ENCODE measurements around the gene RAP1GAP. TPM values are rescaled to one million over a fixed set of nuclear protein-coding genes. Genes with fewer than 3 reads are reported as not detected.
"Not testable (repeated sequence)": the region's sequence is repeated elsewhere in the genome, so short reads cannot be mapped to it uniquely, and the experiment has no call there.

RAP1GAP gene
- total RNA-seq, 1 donor from 2014 or later, result 3.4 TPM

DNA sequence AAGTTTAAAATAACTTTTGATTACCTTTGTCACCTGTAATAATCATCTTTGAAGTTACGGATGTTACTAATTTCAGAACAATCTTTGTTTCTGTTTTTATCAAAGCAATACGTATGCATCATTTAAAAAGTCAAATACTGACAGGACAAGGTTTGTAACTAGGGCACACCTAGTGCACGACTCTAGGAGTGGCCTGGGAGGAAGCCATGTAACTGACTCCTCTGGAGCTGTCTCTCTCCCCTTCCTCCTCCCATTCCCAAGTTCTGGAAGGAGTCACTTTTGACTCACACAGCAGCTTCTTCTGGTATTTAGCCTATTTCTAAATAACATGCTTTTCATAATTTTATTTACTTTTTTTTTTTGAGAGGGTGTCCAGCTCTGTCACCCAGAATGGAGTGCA is 11.8 kb upstream of the RAP1GAP start:
- DNase-seq (no peak), ATAC-seq (no peak)
- intact Hi-C loops (cut with micrococcal nuclease), result no loop called here

DNA sequence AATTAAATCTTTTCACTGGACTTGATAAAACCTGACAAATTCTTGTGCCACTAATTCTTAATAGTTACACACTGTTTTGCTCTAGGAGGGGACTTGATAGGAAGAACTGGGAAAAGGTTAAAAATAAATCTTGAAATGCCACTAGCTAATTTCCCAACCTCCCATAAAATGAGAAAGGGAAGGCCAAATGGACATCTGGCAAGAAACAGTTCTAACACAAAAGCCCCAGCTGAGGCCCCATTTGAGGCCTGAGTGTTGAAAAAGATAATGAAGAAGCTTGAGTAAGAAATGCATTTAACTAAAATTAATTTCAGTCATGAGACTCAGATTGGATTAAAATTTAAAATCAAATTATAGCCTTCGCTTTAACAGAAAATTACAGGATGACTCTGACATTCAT is 11.2 kb upstream of the RAP1GAP start:
- ATAC-seq, result no peak
- no peak for DNase-seq
- intact Hi-C loops (cut with micrococcal nuclease), result no loop called here

DNA sequence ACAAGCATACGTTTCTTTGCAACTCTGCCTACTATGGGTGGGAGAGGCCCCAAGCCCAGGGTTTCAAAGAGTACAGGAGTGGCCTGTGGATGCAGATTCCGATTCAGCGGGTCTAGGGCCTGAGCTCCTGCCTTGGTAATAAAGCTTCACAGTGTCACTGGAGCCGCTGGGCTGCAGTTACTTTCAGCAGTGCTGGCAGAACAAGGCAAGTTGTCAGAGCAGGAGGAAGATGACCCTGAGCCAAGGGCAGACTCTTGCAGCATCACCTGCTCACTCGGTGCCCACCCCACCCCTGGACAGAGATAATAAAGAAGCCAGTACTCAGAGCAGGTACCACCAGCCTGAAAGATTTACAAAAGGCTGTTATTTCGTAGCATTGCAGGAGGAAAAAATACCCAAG is 8.0 kb upstream of the RAP1GAP start:
- ATAC-seq (no peak), DNase-seq (no peak)
- intact Hi-C loops (cut with micrococcal nuclease), result no loop called here

DNA sequence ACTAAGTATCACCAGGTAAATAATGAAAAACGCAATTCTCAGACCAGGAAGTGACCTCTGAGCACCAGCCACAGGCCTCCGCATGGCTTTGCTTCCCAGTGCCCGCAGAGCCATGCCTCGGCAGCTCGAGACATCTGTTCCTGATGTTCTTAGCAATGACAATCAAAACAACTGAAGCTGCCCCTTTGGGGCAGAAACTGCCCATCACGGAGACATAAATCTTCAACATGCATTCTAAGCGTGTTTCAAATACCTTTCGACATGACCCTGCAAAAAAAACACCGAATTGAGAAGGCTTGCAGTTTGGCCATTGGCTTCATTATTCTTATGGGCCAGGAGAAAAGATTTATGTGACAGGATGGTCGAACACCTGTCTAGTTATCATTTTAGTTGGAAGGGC is 5.8 kb upstream of the RAP1GAP start:
- ATAC-seq (no peak), DNase-seq (no peak)
- intact Hi-C loops (cut with micrococcal nuclease), result no loop called here

DNA sequence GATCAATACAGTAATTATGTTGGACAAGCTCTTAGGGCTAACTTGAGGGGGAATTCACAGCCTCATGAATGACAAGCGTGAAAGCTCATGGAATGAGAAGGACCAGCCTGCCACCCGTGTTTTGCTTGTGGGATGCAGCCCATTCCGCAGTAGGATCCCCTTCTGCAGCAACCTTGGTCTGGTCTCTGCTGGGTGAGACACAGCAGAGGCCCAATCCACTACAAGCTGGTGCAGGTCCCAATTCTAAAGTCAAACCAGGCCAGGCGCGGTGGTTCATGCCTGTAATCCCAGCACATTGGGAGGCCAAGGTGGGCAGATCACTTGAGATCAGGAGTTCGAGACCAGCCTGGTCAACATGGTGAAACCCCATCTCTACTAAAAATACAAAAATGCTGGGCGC is 4.7 kb upstream of the RAP1GAP start:
- intact Hi-C loops (cut with micrococcal nuclease); ATAC-seq; DNase-seq: not testable (repeated sequence)

DNA sequence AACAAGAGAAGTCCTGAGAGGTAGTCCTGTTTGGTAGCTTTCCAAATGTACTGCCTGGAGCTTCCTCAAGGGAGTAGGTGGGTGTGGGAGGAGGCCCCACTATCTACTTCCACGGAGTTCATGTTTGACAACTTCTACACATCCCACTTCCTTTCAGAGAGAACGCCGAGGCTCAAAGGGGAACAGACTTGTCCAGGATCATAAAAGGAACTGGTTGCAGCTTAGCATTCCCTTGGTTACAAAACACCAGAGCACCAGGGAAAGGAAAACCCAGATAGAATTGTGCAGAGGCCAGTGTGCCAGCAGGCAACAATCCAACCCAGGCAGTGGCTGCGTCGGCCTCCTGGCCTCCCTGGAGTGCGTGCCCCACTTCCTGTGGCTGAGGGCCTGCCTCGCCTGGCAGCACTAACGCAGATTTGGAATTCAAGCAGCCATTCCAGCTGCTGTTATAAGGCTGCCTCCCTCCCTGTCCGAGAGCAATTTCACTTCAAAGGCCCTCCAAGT is 4.2 kb upstream of the RAP1GAP start:
- peak; percentile 87 for DNase-seq
- ATAC-seq, result peak; percentile 85
- intact Hi-C loops (cut with micrococcal nuclease), result no loop called here

DNA sequence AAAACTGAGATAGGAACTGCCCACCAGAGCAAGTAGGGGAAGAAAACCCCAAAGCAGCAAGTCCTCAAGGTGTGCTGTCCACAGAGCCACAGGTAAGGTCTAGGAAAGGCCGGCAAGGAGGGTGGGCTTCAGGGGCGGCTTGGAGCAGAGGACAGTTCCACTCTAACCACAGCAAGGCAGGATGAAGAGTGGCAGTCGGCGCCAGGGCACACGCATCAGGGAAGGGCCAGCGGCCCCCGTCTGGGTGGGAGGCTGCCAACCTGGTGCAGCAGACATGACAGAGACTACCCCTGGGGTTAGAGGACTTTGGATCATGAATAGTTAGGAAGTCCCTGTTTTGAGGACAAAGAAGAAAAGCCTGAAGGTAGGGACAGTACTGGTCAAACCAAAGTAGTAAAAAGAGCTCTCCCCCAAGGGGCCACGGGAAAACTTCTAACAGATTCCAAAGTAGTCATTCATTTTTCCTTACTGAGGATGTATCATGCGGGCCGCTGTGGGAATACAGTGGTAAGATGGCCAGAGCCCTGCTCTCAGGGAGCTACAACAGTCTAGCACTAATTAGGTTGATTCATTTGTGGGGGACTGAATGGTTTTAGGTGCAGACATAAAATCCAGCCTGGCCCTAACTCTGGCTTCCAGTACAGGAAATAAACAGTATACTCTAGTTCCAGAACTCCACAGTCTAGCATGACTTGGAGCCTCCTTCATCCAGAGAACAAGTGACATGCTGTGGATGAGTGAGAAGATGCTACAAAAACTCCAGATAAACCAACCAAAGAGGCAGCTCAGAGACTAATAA is 3.5 kb upstream of the RAP1GAP start:
- DNase-seq, result no peak
- ATAC-seq, result no peak
- intact Hi-C loops (cut with micrococcal nuclease), result no loop called here

DNA sequence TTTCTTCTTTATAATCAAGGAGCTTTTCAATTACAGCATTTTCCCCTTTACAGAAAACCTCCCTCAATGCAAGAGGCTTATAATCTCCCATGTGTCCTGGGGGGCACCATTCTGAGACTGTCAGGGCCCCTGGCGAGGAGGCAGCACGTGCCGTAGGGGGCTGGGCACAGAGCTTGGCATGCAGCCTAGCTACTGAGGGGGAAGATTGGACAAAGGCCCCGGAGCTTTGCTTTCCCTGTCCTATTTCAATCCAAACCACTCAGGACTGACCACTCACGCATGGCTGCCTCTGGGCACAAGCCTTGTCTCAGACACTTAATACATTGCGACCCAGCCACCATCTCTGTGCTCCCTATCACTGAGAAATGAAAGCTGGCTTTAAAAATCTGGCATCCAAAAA is 2.8 kb upstream of the RAP1GAP start:
- intact Hi-C loops (cut with micrococcal nuclease), result no loop called here
- DNase-seq (no peak), ATAC-seq (peak; percentile 8)

DNA sequence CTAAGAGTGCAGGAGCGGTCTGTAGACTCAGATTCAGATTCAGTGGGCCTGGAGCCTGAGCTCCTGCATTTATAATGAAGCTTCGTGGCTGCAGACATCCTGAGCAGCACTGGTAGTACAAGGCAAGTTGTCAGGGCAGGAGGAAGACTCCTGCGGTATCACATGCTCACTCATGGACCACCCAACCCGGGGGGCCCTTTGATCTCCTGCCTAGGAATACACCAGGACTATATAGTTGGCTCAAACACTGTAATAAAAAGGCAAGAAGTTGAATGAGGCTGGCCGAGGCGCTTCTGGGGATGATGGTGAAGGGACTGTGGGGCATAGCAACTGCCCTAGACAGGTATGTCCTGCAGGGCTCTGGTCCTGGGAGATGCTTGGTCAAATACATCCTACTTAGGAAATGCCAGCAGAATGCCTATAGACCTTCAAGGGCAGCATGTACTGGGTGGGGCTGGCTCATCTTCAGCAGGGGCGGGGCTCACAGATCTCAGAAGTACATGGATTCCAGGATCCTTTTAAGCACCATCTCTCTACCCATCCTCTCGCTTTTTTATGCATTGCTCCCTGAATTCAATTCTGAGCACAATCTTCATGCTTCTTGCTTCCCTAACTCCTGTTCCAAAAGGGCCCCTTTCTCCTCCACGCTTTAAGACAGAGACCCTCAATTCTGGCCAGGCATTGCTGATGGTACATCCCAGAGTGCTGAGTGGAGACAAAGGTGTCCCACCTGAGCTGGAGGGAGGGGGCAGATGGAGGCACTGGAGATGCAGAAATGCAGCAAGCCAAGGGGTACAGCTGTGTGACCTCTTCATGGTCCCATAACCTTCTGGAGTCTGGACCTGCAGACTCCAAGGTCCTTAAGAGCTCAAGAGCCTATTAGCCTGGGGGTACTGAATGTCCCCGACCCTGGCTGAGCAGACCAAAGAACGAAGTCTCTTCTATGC is 2.1 kb upstream of the RAP1GAP start:
- intact Hi-C loops (cut with micrococcal nuclease), result no loop called here
- no peak for DNase-seq
- no peak for ATAC-seq

DNA sequence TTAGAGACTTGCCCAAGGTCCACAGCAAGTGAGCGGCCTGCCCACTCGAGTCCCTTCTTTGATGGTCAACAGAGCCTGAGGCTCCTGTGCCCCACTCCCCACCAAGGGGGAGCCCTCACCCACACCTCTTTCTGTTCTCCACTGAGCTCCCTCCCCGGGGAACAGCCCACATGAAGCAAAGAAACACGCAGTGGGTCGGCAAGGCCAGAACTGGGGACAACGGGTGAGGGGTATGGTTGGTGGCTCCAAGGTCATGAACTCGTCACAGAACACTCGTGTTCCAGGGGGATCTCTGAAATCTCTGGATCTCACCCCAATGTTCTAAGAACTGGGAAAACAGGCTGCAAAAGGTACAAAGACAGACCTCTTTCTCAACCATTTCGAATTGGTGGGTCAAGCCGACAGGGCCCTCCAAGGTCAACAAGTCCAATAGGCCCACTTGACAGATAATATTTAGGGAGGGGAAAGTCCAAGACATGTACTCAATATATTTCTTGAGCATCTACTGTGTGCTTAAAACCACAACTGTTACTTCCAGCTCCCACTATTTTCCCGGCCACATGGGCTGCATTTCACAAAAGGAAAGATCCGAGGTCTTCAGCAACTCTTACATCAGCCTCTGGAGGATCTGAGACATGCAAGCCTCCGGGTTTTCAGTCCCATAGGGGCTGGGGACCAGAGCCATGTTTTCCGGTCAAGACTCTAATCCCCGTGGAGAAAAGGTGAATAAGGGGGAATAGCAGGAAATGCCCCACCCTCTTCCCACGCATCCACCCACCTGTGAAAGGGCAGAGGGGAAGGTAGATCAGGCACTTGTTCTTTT is 1.1 kb upstream of the RAP1GAP start:
- DNase-seq, result no peak
- intact Hi-C loops (cut with micrococcal nuclease), result no loop called here
- no peak for ATAC-seq

DNA sequence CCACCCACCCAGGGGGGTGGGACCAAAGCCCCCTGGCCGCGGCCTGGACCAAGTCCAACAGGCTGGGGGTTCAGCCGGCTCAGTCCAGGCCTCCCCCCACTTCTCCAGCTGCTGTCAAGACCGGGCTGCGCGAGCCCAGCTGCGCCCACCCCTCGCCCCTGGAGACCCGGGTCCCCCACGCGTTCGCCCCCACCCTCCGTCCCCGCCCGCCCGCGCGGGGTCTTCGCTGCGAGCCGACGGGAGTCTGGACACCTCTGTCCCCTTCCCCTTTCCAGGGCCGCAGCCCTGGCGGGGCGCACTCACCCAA is 253 bp downstream of the RAP1GAP start:
- intact Hi-C loops (cut with micrococcal nuclease), result no loop called here
- ATAC-seq (no peak), DNase-seq (no peak)

DNA sequence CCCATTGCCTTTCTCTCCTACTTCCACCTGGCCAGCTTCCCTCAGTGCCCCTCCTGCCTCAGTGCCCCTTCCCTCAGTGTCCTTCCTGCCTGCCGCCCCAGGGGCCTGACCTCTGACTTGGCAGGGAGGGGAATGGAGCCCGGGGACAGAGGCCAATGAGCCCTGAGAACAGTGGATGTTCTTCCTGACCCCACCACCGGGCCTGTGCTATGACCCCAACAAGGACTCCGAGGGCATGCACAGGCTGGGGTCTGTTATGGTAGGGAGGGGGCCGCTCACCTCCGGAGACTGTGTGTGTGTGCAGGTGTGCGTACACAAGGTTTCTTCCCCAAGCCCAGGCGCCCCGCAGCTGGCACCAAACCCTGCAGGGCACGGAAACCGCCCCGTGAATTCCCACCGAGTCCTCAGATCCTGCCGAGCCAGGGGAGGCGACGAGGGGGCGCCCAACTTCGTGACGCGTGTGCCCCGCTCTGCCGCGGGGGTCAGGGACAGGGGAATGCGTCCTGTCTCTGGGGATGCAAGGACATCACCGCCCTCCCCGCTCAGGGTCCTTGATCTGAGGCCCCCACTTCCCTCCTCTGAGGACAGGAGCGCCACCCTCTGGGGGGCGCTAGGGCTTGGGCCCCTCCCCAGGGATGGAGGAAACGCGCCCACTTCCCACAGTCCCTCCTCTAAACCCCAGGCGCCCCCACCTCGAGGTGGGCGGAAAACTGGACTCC is 766 bp downstream of the RAP1GAP start:
- DNase-seq (no peak), ATAC-seq (no peak)
- intact Hi-C loops (cut with micrococcal nuclease), result no loop called here

DNA sequence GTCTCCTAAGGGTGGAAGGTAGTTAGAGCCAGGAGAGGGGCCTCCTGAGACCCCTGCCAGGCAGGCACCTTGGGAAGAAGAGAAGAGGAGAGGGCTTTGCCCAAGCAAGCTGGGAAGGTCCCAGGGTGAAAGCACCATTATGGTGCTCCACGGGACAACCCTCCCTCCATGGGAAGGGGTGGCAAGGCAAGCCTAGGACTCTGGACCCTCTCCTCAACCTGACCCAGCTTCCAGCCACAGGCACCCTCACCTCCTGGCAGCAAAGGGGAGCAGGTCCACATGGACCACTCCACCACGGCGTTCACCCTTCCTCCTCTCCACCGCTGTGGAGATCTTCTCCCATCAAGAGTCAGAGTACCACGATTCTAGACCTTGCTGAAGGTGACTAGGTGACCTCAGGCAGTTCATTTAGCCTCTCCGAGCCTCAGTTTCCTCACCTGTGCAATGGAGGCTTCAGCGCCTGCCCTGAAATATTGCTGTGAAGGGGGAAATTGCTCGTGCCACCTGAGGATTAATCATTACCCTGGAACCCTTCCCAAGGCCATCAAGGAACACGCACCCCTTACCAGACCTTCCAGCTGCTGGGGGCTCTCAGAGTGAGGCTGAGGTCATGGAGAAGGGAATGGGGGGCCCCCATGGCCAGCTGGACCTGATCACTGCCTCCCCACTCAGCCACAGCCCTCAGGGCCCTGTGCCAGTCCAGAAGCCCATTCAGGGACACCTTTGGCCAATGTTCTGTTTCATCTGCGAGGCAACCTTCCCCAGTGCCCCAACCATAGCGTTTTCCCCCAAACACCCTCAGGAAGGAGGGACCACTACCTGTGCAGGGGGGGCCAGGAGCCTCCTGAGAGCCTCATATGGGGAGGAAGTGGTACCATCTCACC is 1.6 kb downstream of the RAP1GAP start:
- DNase-seq (no peak), ATAC-seq (no peak)
- intact Hi-C loops (cut with micrococcal nuclease), result no loop called here

DNA sequence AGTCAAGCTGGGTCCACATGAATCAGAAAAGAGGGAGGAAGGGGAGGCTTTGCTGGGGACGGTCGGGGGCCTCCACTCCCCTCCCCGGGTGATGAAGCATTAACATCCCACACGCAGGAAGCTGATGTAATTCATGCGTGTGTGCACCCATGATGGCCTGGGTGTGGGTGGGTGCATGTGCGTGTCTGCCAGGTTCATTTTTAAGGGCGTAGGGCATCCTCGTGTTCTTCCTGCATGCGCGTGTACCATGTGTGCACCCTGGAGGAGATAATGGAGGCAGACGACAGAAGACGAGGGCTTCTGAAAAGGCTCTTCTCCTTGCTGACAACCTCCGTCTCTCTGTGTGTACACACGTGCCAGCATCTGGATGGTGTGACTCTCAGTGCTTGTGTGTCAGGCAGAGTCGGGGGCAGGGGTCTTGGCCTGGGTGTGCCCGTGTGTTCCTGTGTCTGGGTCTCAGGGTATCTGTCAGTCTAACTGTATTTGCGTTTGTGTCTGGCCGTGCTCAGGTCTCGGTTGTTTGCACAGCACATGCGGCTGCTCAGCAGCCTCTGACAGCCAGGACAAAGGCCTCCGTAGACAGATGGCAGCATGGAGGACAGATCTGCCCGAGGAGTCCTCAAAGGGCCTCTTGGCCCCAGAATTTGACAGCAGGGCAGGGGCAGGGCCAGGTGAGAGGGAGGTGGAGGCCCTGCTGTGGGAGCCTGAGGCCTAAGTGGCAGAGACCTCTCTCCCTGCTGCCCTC is 2.4 kb downstream of the RAP1GAP start:
- no peak for ATAC-seq

DNA sequence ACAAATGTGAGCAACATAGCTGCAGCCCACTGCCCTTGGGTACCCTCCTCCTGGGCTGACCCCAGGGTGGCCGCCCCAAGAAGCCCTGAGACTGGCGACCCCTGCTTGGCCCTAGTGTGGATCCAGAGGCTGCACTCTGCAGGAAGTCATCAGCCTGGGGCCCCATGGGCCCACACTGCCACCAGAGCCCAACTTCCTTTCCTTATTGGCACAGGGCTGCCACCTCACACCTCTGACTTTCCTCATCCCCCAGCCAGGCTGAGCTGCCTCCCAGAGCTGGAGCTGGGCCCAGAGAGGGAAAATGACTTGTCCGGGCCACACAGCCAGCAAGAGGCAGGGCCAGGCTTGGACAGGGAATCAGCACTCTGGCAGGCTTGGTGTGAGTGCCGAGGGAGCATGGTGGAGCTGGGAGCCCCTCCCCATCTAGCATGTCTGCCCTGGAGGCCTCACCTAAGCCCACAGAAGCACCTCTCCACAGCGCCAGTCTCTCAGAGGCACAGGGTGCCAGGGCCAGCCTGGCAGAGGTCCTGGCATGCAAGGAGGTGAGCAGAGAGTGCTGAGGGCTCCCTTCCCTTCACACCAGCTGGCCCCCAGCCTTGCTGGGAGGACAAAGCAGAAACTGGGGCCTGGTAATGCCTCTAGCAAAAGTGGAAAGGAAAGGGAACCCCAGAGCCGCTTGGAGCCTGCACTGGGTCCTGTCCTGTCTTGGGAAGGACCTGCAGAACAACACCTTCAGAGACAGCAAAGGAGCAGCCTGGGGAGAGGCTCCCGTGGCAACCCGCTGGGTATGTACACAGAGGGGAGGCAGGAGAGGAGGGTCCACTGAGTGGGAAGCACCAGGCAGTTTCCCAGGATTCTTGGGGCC is 3.2 kb downstream of the RAP1GAP start:
- intact Hi-C loops (cut with micrococcal nuclease), result no loop called here
- ATAC-seq, result peak; percentile 88
- DNase-seq, result peak; percentile 83

More for the DNA sequence above, 2.4 kb downstream of the RAP1GAP start:
- no peak for DNase-seq
- intact Hi-C loops (cut with micrococcal nuclease), result no loop called here

DNA sequence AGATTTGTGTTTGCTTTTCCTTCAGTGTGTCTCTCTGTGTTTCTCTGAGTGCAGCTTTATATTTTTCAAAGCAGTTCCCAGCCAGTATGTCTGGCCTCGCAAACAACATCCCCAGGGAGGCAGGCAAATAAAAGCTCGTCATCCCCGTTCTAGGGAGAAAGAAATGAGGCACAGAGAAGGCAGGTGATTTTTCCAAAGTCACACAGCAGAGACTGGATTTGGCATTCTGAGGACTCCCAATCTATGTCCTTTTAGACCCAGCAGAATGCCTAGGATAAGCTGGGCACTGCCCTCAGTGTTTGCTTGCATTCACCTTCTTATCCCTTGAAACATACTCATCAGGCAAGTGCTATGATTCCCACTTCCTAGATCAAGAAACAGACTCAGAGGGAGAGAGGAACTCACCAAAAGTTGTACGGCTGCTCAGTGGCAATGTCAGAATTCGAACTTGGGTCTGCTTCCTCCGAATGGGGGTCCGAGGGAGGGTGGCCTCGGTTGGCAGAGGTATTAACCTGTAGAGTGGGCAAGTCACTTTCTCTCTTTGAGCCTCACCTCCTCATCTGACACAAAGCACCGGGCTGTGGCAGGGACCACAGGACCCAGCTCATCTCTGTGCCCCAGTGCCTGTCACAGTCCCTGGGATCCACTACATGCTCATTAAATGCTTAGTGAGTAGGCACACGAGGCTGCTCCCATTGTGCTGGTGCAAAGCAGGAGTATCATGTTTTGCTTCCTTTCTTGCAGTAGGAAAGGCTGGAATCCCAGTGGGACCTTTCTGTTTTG is 4.2 kb downstream of the RAP1GAP start:
- DNase-seq (no peak), ATAC-seq (no peak)
- intact Hi-C loops (cut with micrococcal nuclease), result no loop called here
